K562 (cell line): ENCODE results near the gene POP7. TPM values are rescaled to one million over a fixed set of nuclear protein-coding genes. Genes with fewer than 3 reads are reported as not detected.
A peak's percentile ranks its signal among the peaks of the same experiment; 100 is the strongest.

ENCODE experiments used
- CSDE1 ChIP-seq, 2 experiments: fragments of 450-650 bp; IDR thresholded peaks; 2 replicates each; pipeline ENCODE4 v1.6.1; 2016; ENCODE audit warnings: mild to moderate bottlenecking in 1 of 2
- FOXJ2 ChIP-seq: fragments of 200-800 bp; sonication (Bioruptor generic); IDR thresholded peaks from 2 replicates; pipeline ENCODE4 v1.6.1; 2016; ENCODE audit warnings: missing genetic modification characterization, missing compliant biosample characterization
- HLTF ChIP-seq: fragments of 450-650 bp; IDR thresholded peaks from 2 replicates; pipeline ENCODE4 v1.6.1; 2016
- MYNN ChIP-seq, 2 experiments: sonication (generic); formaldehyde crosslinking in 1 of 2; IDR thresholded peaks; 2 replicates each; pipeline versions ENCODE4 v1.5.0 to v1.6.1; 2016 to 2020; ENCODE audit warnings: antibody characterized with exemption in 1 of 2, missing genetic modification reagents in 1 of 2
- NFXL1 ChIP-seq: fragments of 450-650 bp; formaldehyde crosslinking; IDR thresholded peaks from 2 replicates; pipeline ENCODE4 v1.4.0; 2021; ENCODE audit warnings: mild to moderate bottlenecking
- RBM39 ChIP-seq: fragments of 200-400 bp; formaldehyde crosslinking; optimal IDR thresholded peaks from 2 replicates; pipeline ENCODE3; 2018; ENCODE audit warnings: low read depth, low read length
- SRSF3 ChIP-seq: fragments of 200-400 bp; formaldehyde crosslinking; IDR thresholded peaks from 2 replicates; pipeline ENCODE4 v1.6.1; 2016; ENCODE audit warnings: mild to moderate bottlenecking, low read length, moderate library complexity; ENCODE audit not compliant: insufficient read depth
- polyA plus RNA-seq, 8 experiments: library from polyadenylated mRNA; depleted of rRNA in 4 of 8; stranded (reverse) in 5 of 8; unstranded in 3 of 8; fragments of >200 nt; fragmentation: Nextera tagmentation in 2 of 8; fragmentation: Illumina TruSeq in 1 of 8; extraction: Ambion mirVana in 2 of 8; extraction: Trizol in 1 of 8; gene quantifications; 2 replicates each; pipeline versions ENCODE4 v1.2.1 to v1.2.3, GENCODE V29; 2011 to 2014; ENCODE audit warnings: inconsistent platforms in 1 of 8, missing spikeins in 1 of 8
- total RNA-seq, 7 experiments: library from RNA; depleted of rRNA in 6 of 7; stranded (reverse); fragments of >200 nt in 6 of 7; fragmentation: Illumina TruSeq in 2 of 7; extraction: Trizol in 2 of 7; gene quantifications; 2 replicates each; pipeline versions ENCODE4 v1.2.1 to v1.2.3, GENCODE V29; 2011 to 2021; ENCODE audit warnings: low replicate concordance in 1 of 7
- TF ChIP-seq, protein P1 (sequence below), 2 experiments: fragments of 450-650 bp; IDR thresholded peaks; 2 replicates each; pipeline ENCODE4 v1.6.1; 2016
- TF ChIP-seq, protein P2 (sequence below), 3 experiments: fragments of 200-800 bp in 1 of 3; fragments of 250-450 bp in 1 of 3; fragments of 450-650 bp in 1 of 3; sonication (Bioruptor Pico) in 1 of 3; sonication (Bioruptor generic) in 1 of 3; formaldehyde crosslinking in 1 of 3; IDR thresholded peaks; 2 replicates each; pipeline versions ENCODE4 v1.6.1 to v1.8.0; 2016 to 2022; ENCODE audit warnings: mild to moderate bottlenecking in 2 of 3, missing genetic modification characterization in 2 of 3, missing compliant biosample characterization in 1 of 3, moderate library complexity in 1 of 3
- TF ChIP-seq, protein P3 (sequence below), 2 experiments: fragments of 450-650 bp in 1 of 2; sonication (generic) in 1 of 2; formaldehyde crosslinking in 1 of 2; IDR thresholded peaks; 2 replicates each; pipeline versions ENCODE4 v1.7.1 to v1.9.0; 2016 to 2022; ENCODE audit warnings: inconsistent platforms in 1 of 2, mild to moderate bottlenecking in 1 of 2, missing genetic modification reagents in 1 of 2

Gene POP7
- total and polyA plus RNA-seq, 9 of the 15 experiments (the other 6 are each of a cell fraction or from before 2014, with no cell fraction given) = 11.5 to 163 (median 68.9) TPM

DNA sequence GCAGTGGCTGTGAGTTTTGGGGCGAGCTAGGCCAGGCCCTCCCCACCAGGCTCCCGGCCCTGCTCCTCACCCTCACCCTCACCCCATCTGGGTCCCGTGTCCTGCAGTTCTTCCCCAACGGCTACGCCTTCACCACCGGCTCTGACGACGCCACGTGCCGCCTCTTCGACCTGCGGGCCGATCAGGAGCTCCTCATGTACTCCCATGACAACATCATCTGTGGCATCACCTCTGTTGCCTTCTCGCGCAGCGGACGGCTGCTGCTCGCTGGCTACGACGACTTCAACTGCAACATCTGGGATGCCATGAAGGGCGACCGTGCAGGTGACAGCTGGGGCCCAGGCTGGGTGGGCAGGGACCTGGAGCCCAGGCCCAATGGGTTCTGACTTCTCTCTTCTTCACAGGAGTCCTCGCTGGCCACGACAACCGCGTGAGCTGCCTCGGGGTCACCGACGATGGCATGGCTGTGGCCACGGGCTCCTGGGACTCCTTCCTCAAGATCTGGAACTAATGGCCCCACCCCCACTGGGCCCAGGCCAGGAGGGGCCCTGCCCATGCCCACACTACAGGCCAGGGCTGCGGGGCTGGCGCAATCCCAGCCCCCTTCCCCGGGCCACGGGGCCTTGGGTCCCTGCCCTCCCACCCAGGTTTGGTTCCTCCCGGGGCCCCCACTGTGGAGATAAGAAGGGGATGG is 27.5 kb upstream of the POP7 start (continued):
- TF ChIP-seq, protein P1, sequence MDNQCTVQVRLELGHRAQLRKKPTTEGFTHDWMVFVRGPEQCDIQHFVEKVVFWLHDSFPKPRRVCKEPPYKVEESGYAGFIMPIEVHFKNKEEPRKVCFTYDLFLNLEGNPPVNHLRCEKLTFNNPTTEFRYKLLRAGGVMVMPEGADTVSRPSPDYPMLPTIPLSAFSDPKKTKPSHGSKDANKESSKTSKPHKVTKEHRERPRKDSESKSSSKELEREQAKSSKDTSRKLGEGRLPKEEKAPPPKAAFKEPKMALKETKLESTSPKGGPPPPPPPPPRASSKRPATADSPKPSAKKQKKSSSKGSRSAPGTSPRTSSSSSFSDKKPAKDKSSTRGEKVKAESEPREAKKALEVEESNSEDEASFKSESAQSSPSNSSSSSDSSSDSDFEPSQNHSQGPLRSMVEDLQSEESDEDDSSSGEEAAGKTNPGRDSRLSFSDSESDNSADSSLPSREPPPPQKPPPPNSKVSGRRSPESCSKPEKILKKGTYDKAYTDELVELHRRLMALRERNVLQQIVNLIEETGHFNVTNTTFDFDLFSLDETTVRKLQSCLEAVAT (IDR thresholded peaks at IDR 0.05) = 0 out of 4 replicates have a peak, but pooled peaks of 1 of the 2 experiments have one; percentile 55
- no peak for TF ChIP-seq HLTF
- TF ChIP-seq NFXL1 (CRISPR knock-in tag) = no peak
- TF ChIP-seq, protein P2, sequence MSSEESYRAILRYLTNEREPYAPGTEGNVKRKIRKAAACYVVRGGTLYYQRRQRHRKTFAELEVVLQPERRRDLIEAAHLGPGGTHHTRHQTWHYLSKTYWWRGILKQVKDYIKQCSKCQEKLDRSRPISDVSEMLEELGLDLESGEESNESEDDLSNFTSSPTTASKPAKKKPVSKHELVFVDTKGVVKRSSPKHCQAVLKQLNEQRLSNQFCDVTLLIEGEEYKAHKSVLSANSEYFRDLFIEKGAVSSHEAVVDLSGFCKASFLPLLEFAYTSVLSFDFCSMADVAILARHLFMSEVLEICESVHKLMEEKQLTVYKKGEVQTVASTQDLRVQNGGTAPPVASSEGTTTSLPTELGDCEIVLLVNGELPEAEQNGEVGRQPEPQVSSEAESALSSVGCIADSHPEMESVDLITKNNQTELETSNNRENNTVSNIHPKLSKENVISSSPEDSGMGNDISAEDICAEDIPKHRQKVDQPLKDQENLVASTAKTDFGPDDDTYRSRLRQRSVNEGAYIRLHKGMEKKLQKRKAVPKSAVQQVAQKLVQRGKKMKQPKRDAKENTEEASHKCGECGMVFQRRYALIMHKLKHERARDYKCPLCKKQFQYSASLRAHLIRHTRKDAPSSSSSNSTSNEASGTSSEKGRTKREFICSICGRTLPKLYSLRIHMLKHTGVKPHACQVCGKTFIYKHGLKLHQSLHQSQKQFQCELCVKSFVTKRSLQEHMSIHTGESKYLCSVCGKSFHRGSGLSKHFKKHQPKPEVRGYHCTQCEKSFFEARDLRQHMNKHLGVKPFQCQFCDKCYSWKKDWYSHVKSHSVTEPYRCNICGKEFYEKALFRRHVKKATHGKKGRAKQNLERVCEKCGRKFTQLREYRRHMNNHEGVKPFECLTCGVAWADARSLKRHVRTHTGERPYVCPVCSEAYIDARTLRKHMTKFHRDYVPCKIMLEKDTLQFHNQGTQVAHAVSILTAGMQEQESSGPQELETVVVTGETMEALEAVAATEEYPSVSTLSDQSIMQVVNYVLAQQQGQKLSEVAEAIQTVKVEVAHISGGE (CRISPR knock-in tag; IDR thresholded peaks at IDR 0.05) = no peak
- TF ChIP-seq, protein P3, sequence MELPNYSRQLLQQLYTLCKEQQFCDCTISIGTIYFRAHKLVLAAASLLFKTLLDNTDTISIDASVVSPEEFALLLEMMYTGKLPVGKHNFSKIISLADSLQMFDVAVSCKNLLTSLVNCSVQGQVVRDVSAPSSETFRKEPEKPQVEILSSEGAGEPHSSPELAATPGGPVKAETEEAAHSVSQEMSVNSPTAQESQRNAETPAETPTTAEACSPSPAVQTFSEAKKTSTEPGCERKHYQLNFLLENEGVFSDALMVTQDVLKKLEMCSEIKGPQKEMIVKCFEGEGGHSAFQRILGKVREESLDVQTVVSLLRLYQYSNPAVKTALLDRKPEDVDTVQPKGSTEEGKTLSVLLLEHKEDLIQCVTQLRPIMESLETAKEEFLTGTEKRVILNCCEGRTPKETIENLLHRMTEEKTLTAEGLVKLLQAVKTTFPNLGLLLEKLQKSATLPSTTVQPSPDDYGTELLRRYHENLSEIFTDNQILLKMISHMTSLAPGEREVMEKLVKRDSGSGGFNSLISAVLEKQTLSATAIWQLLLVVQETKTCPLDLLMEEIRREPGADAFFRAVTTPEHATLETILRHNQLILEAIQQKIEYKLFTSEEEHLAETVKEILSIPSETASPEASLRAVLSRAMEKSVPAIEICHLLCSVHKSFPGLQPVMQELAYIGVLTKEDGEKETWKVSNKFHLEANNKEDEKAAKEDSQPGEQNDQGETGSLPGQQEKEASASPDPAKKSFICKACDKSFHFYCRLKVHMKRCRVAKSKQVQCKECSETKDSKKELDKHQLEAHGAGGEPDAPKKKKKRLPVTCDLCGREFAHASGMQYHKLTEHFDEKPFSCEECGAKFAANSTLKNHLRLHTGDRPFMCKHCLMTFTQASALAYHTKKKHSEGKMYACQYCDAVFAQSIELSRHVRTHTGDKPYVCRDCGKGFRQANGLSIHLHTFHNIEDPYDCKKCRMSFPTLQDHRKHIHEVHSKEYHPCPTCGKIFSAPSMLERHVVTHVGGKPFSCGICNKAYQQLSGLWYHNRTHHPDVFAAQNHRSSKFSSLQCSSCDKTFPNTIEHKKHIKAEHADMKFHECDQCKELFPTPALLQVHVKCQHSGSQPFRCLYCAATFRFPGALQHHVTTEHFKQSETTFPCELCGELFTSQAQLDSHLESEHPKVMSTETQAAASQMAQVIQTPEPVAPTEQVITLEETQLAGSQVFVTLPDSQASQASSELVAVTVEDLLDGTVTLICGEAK (IDR thresholded peaks at IDR 0.05) = no peak
- TF ChIP-seq, protein P3 (CRISPR knock-in tag; IDR thresholded peaks at IDR 0.05) = no peak
- TF ChIP-seq RBM39 = no peak
- no peak for TF ChIP-seq CSDE1 (IDR thresholded peaks at IDR 0.05)
- peak; percentile 53 for TF ChIP-seq MYNN (IDR thresholded peaks at IDR 0.05)
- no peak for TF ChIP-seq MYNN (CRISPR knock-in tag; IDR thresholded peaks at IDR 0.05)
- TF ChIP-seq FOXJ2 (tag) = no peak
- no peak for TF ChIP-seq SRSF3
